Measurements from ENCODE around the gene POTEB. TPM values are rescaled to one million over a fixed set of nuclear protein-coding genes. Genes with fewer than 3 reads are reported as not detected.
"Not testable (repeated sequence)": the region's sequence is repeated elsewhere in the genome, so short reads cannot be mapped to it uniquely, and the experiment has no call there.

The POTEB gene
- not detected in 2 replicates for total RNA-seq

GRCh38 chr15:21877635-21878034 is at the start of gene POTEB:
Gene POTEB (minus strand): TSS chr15:21877735. CDS start chr15:21877246, 489 bp downstream.
- H3K27me3 ChIP-seq (ENCODE audit: insufficient read depth, low read length): not testable (repeated sequence)

GRCh38 chr15:21890955-21891354 is 13.4 kb upstream of the POTEB start:
- H3K9me3 ChIP-seq (ENCODE audit: low read depth, low read length); H3K4me1 ChIP-seq (ENCODE audit: insufficient read depth, low read length); H3K79me2 ChIP-seq (ENCODE audit: insufficient read depth, low read length); H2AFZ ChIP-seq (ENCODE audit: low read length); H3K4me3 ChIP-seq (ENCODE audit: insufficient read depth, low read length); H4K20me1 ChIP-seq (ENCODE audit: insufficient read depth, low read length); H3K36me3 ChIP-seq (ENCODE audit: insufficient read depth, low read length); H3K27ac ChIP-seq (ENCODE audit: low read depth, low read length); DNase-seq (ENCODE audit: insufficient read length, low spot score, missing footprints); H3K4me2 ChIP-seq (ENCODE audit: insufficient read depth, low read length); H3K27me3 ChIP-seq (ENCODE audit: insufficient read depth, low read length): not testable (repeated sequence)

More at GRCh38 chr15:21877635-21878034, at the start of gene POTEB:
- H3K4me1 ChIP-seq (ENCODE audit: insufficient read depth, low read length); H3K9me3 ChIP-seq (ENCODE audit: low read depth, low read length); DNase-seq (ENCODE audit: insufficient read length, low spot score, missing footprints); H3K4me2 ChIP-seq (ENCODE audit: insufficient read depth, low read length); H3K79me2 ChIP-seq (ENCODE audit: insufficient read depth, low read length); H2AFZ ChIP-seq (ENCODE audit: low read length); H3K36me3 ChIP-seq (ENCODE audit: insufficient read depth, low read length); H4K20me1 ChIP-seq (ENCODE audit: insufficient read depth, low read length); H3K27ac ChIP-seq (ENCODE audit: low read depth, low read length); H3K4me3 ChIP-seq (ENCODE audit: insufficient read depth, low read length): not testable (repeated sequence)

GRCh38 chr15:21889542-21889941 is 12.0 kb upstream of the POTEB start:
- H4K20me1 ChIP-seq (ENCODE audit: insufficient read depth, low read length); H3K4me2 ChIP-seq (ENCODE audit: insufficient read depth, low read length); H3K4me1 ChIP-seq (ENCODE audit: insufficient read depth, low read length); H3K36me3 ChIP-seq (ENCODE audit: insufficient read depth, low read length); H3K27me3 ChIP-seq (ENCODE audit: insufficient read depth, low read length); H3K9me3 ChIP-seq (ENCODE audit: low read depth, low read length); H3K79me2 ChIP-seq (ENCODE audit: insufficient read depth, low read length); H3K4me3 ChIP-seq (ENCODE audit: insufficient read depth, low read length); H3K27ac ChIP-seq (ENCODE audit: low read depth, low read length); DNase-seq (ENCODE audit: insufficient read length, low spot score, missing footprints); H2AFZ ChIP-seq (ENCODE audit: low read length): not testable (repeated sequence)

GRCh38 chr15:21838831-21839230 is 38.7 kb downstream of the POTEB start:
- H2AFZ ChIP-seq (ENCODE audit: low read length); H3K4me2 ChIP-seq (ENCODE audit: insufficient read depth, low read length); H3K27ac ChIP-seq (ENCODE audit: low read depth, low read length); H3K9me3 ChIP-seq (ENCODE audit: low read depth, low read length); DNase-seq (ENCODE audit: insufficient read length, low spot score, missing footprints); H3K79me2 ChIP-seq (ENCODE audit: insufficient read depth, low read length); H4K20me1 ChIP-seq (ENCODE audit: insufficient read depth, low read length); H3K27me3 ChIP-seq (ENCODE audit: insufficient read depth, low read length); H3K4me3 ChIP-seq (ENCODE audit: insufficient read depth, low read length); H3K36me3 ChIP-seq (ENCODE audit: insufficient read depth, low read length); H3K4me1 ChIP-seq (ENCODE audit: insufficient read depth, low read length): not testable (repeated sequence)

Small RNA genes lying within 50 kb of the gene (small RNA-seq; reads per million reads assigned to genes)
- not detected for gene MIR3118-4
- not detected for gene RNU6-631P

Other genes starting within 250 kb of the POTEB start
- gene OR4M2, start 202.8 kb upstream of the POTEB start, total RNA-seq: not detected in 2 replicates

Data from osteoblast (primary cell).